Heart left ventricle (tissue), 13 donors: Measurements from ENCODE around the gene TBC1D8.

Experiments used
- POLR2A ChIP-seq, 2 donors: fragments of 450-650 bp; IDR thresholded peaks; one replicate each; pipeline ENCODE4 v1.6.1; 2017; ENCODE audit warnings: antibody characterized with exemption in 2 of 2, mild to moderate bottlenecking in 2 of 2, moderate library complexity in 2 of 2
- TF ChIP-seq, protein P1 (sequence below), 12 donors: fragments of 200-600 bp; sonication (generic) in 4 of 12; IDR thresholded peaks; one replicate each; pipeline versions ENCODE4 v1.5.0 to v1.8.0; 2018 to 2022; ENCODE audit warnings: antibody characterized with exemption in 12 of 12, mild to moderate bottlenecking in 5 of 12
- donor health status: ischemic (EF 13 %, LVEDD 7.1; RV severe dilation, severe dysfunction).
- donor health status: DM: no; HTN: yes; CAD: no.
- donor health status: DM: no; HTN: no; CAD: no.
- donor health status: ischemic (EF 25% LVEDD 6.9; RV normal size, moderate dysfunction).
- donor health status: ischemic (EF 25% LVEDD 5.7; RV mildly dilated, moderate dysfunction).
- donor health status: ischemic (EF 35%, LVEDD 5.7; RV mildly dilated, moderate dysfunction).
- donor health status: nonischemic (EF 11% LVEDD 7.7; RV severe dilation, severe dysfunction).
- donor health status: DM: yes; HTN: yes; CAD: no.
- donor health status: PGD.
- donor health status: ischemic (EF 29% LVEDD 5.4; RV normal size, mild dysfunction).
- donor health status: nonischemic (EF 23%, LVEDD 6.1; RV moderate dilation, normal function).

DNA sequence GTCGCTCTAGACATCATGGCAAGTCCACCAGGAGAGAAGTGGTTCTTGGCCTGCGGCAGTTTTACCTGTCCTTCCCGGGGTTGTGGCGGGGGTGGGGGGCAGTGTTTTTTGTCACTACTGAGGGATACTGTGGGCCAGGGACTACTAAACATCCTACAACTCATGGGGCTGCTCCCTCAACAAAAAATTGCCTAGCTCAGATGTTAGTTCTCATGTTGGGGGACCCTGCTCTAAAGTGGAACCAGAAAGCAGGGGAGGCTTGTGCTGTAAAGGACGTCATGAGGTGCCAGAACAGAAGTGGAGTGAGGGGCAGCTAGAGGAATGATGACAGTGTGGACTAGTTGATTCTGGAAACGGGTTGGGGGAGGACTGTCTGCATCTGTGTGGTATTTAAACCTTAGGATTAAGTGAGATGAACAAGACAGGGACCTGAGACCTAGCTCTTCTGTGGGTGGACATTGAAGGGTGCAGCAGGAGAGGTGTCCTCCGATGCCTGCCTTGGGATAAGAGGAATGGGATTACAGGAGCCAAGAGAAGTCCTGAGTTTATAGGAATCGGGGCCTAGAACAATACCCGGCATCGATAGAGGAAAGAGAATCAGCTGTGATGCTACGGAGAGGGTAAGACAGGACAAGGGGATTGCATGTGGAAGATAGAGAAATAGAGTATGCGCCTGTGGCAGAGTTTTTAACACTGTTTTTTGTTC, 146.4 kb downstream of the TBC1D8 start:
- TF ChIP-seq, protein P1, sequence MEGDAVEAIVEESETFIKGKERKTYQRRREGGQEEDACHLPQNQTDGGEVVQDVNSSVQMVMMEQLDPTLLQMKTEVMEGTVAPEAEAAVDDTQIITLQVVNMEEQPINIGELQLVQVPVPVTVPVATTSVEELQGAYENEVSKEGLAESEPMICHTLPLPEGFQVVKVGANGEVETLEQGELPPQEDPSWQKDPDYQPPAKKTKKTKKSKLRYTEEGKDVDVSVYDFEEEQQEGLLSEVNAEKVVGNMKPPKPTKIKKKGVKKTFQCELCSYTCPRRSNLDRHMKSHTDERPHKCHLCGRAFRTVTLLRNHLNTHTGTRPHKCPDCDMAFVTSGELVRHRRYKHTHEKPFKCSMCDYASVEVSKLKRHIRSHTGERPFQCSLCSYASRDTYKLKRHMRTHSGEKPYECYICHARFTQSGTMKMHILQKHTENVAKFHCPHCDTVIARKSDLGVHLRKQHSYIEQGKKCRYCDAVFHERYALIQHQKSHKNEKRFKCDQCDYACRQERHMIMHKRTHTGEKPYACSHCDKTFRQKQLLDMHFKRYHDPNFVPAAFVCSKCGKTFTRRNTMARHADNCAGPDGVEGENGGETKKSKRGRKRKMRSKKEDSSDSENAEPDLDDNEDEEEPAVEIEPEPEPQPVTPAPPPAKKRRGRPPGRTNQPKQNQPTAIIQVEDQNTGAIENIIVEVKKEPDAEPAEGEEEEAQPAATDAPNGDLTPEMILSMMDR (IDR thresholded peaks at IDR 0.05), result no peak
- no peak for TF ChIP-seq POLR2A (IDR thresholded peaks at IDR 0.05)
